CD4-positive, alpha-beta T cell treated with Interleukin-15 for 4 hours (primary cell): ENCODE measurements around the gene RNH1.

ENCODE experiments used
- DNase-seq: peaks from one replicate; pipeline ENCODE4 v3.0.0-alpha.2; 2020; ENCODE audit warnings: low spot score

The RNH1 gene

GRCh38 chr11:457111-457760 lies 49.8 kb downstream of the RNH1 start:
- peak; percentile 9 for DNase-seq

DNA sequence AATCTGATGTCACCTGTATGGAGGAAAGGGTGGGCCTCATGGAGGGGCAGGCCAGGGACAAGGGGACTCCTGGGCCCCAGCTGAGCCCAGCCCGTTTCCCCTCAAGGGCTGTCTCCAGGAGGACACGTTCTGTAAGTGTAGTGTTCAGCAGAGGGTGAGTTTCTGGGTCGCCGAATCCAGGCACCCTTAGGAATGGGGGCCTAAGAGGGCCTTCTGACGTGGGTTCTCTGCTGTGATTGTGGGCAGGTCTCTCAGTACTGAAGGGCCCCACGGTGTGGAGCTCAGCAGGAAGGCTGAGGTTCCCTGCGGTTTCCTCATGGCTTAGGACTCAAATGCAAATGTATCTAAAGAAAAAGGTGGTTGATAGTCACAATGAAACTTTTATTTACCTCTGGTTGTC lies 50.5 kb downstream of the RNH1 start:
- DNase-seq, result peak; percentile 23

DNA sequence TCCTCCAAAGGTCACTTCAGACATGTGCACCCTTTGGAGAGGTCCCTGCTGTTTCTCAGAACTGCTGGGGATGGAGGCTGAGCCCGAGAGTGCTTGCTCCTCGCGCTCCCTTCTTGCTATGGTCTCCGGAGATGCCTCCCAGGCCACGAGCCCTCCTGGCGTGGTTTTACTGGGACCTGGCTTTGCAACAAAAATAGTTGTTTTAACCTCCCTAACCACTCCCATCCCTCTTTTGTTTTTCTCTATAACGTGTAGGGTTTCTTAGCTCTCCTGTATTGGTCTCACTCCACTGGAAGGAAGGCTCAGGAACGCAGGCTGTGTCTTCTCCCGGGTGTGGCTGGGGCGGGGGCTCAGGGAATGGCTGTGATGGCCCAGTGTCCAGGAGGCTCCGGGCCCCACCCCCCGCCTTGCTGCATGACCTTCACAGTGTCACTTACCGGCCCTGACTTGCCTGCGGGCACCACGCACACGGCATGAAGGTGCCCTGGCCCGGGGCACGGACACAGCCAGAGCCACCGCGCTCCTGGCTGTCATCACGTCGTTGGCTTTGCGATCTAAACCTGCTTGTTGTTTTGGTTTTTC lies 51.4 kb downstream of the RNH1 start:
- no peak for DNase-seq

GRCh38 chr11:454801-455565 lies 52.1 kb downstream of the RNH1 start:
- DNase-seq, result no peak

DNA sequence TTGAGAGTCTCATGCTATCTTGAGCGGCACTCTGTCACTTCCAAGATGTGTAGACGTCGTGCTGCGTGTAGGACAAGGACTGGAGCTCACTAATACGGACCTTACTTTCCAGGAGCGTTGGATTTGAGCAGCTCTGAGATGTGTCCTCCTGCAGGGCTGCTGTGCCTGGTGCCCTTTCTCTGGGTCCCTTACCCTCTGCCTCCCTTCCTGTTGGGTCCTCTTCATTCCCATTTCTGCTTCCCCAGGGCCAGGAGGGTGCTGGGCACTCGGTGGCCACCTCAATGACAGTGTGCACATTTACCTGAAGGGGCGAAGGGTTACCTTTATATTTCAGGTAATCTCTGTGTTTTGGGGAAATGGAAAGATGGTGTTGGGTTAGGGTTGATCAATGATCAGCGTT lies 53.0 kb downstream of the RNH1 start:
- no peak for DNase-seq

DNA sequence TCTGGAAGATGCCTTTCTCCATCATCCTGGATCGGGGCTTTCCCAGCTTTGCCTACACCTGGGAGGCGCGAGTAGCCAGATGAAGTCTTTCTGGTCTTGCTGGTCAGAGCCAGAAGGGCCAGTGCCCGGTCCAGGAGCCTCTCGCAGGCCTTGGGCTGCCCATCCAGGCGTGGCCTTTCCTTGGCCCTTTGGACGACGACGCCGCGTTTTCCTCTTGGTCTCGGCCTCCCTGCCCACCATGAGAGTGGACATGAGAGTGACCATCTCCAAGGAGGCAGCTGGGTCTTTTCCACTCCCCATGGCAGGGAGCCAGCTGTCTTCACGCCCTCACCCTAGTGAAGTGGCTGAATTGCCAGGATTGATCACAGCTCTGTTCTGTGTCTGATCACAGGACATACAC lies 53.5 kb downstream of the RNH1 start:
- DNase-seq, result no peak

DNA sequence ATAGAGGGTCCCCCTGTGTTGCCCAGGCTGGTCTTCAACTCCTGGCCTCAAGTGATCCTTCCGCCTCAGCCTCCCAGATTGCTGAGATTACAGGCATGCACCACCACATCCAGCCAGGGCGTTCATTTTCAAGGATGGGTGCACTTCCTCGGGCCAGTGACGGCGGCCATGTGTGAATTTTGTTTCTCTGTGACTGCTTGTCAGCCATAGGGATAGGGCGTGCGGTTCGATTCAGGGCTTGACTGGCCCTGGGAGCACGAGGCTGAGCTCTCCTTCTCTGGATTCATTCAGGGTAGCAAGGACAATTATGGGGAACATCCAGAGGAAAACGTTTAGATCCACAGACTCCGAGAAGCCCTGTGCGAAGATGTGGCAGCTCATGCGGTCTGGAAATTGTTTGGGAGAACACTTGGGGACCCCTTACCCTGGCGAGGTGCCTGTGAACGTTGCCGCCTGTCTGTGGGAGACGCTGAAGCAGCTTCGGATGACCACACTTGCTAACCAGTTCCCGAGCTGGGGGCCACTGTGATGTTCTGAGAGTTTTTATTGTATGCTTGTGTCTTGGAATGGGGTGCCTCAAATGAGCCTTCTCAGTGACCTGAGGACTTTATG lies 54.0 kb downstream of the RNH1 start:
- no peak for DNase-seq

DNA sequence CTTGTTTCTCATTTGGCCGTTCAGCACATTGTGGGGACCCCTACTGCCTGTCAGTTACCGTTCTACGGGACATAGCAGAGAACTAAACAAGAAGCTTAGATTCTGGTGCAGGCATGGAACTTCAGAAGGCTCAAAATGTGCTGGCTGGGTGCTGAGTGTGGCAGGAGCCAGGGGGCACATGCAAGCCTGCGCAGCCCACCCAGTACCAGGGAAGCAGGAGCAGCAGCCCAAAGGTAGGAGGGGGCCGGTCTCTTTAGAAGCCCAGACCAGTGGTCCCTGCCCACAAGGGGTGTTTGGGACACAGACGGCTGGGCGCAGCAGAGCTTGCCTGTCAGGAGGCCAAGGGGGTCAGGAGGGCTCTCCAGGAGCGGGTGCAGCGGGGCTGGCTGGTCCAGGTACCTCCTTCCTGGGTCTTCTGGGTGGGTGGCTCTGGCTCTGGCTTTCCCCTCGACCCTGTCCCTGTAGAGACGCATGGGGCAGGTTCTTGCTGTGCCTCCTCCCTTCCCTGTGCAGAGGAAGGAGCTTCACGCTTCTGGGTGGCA lies 54.8 kb downstream of the RNH1 start:
- no peak for DNase-seq

- DNase-seq, result no peak
Measured at GRCh38 chr11:451738-452137, 55.3 kb downstream of the RNH1 start.

- DNase-seq, result peak; percentile 80
Measured at GRCh38 chr11:450809-451451, 56.1 kb downstream of the RNH1 start.

GRCh38 chr11:449889-450808 lies 56.9 kb downstream of the RNH1 start, which contains the start of gene PTDSS2:
Gene PTDSS2 (plus strand): TSS chr11:450279. CDS start chr11:450456, 177 bp downstream.
- DNase-seq, result peak; percentile 92

- peak; percentile 94 for DNase-seq
Measured at GRCh38 chr11:447923-448731, 58.9 kb downstream of the RNH1 start.

DNA sequence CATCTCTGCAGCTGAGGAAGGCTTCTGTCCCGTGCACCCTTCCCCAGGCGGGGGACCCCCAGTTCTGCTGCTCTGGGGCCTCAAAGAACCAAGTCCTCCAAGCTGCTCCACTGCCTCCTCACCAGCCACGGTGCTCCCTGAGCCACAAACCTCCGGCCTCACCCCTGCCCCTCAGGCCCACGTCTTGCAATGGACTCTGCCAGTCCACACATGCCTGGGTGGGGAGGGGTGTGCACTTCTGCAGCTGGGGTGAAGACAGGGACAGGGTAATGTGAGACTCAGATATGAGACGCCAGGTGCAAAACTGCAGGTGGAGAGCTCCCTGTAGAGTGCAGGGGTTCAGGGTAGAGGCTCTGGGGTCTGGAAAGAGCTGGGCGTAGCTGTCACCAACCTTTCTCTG lies 60.2 kb downstream of the RNH1 start:
- no peak for DNase-seq

GRCh38 chr11:445765-446588 lies 61.1 kb downstream of the RNH1 start:
- no peak for DNase-seq
